ENCODE results near the gene DNAH1. TPM values are rescaled to one million over a fixed set of nuclear protein-coding genes. Genes with fewer than 3 reads are reported as not detected.

The DNAH1 gene
- total RNA-seq, 4 donors from 2014 or later = 12.0 to 26.1 (median 15.5) TPM

GRCh38 chr3:52403955-52404354 lies 87.8 kb downstream of the DNAH1 start:
- H3K27me3 ChIP-seq = no peaks in the 10 kb centered on the region
- H3K4me1 ChIP-seq = peaks cover 0 to 32% (median 10%) of the 10 kb centered on the region in 4 donors
- H3K36me3 ChIP-seq = peaks cover 0 to 97% (median 36%) of the 10 kb centered on the region in 3 donors
- 77 to 80% methylated on average over 3 of the region's 3 CpGs for WGBS, 2 donors
- H3K27ac ChIP-seq = no peak overlapping the region
- no peak for DNase-seq (ENCODE audit: low spot score in 2 of 2)
- no peaks in the 10 kb centered on the region for H3K9me3 ChIP-seq
- no peak overlapping the region for H3K4me3 ChIP-seq
- TF ChIP-seq POLR2A (IDR thresholded peaks at IDR 0.05) (no peak), CTCF (IDR thresholded peaks at IDR 0.05) (no peak), EP300 (IDR thresholded peaks at IDR 0.05) (no peak)

GRCh38 chr3:52404391-52404790 lies 88.3 kb downstream of the DNAH1 start:
- H3K36me3 ChIP-seq = peaks cover 0 to 92% (median 36%) of the 10 kb centered on the region in 3 donors
- H3K27ac ChIP-seq = no peak overlapping the region
- WGBS, 2 donors = 90 to 91% methylated on average over 8 to 10 of the region's 10 CpGs
- peaks cover 0 to 36% (median 14%) of the 10 kb centered on the region in 4 donors for H3K4me1 ChIP-seq
- no peaks in the 10 kb centered on the region for H3K27me3 ChIP-seq
- no peak for TF ChIP-seq EP300 (IDR thresholded peaks at IDR 0.05)
- no peak for TF ChIP-seq POLR2A (IDR thresholded peaks at IDR 0.05)
- TF ChIP-seq CTCF (IDR thresholded peaks at IDR 0.05) = no peak
- DNase-seq (ENCODE audit: low spot score in 2 of 2) = no peak
- no peaks in the 10 kb centered on the region for H3K9me3 ChIP-seq
- no peak overlapping the region for H3K4me3 ChIP-seq

GRCh38 chr3:52405066-52405465 lies 88.9 kb downstream of the DNAH1 start:
- WGBS, 2 donors = 95% methylated on average over 4 to 6 of the region's 6 CpGs
- H3K36me3 ChIP-seq = peaks cover 0 to 86% (median 36%) of the 10 kb centered on the region in 3 donors
- peaks cover 0 to 37% (median 15%) of the 10 kb centered on the region in 4 donors for H3K4me1 ChIP-seq
- H3K27ac ChIP-seq = no peak overlapping the region
- no peaks in the 10 kb centered on the region for H3K9me3 ChIP-seq
- no peak overlapping the region for H3K4me3 ChIP-seq
- DNase-seq (ENCODE audit: low spot score in 2 of 2) = no peak
- TF ChIP-seq CTCF (IDR thresholded peaks at IDR 0.05) (no peak), EP300 (IDR thresholded peaks at IDR 0.05) (no peak), POLR2A (IDR thresholded peaks at IDR 0.05) (no peak)
- no peaks in the 10 kb centered on the region for H3K27me3 ChIP-seq

GRCh38 chr3:52405601-52406110 lies 89.5 kb downstream of the DNAH1 start:
- no peaks in the 10 kb centered on the region for H3K27me3 ChIP-seq
- WGBS, 2 donors = 92 to 95% methylated on average over 4 of the region's 4 CpGs
- peaks cover 0 to 37% (median 16%) of the 10 kb centered on the region in 4 donors for H3K4me1 ChIP-seq
- H3K27ac ChIP-seq = no peak overlapping the region
- TF ChIP-seq CTCF (IDR thresholded peaks at IDR 0.05) (no peak), POLR2A (IDR thresholded peaks at IDR 0.05) (no peak), EP300 (IDR thresholded peaks at IDR 0.05) (no peak)
- H3K36me3 ChIP-seq = peaks cover 0 to 80% (median 36%) of the 10 kb centered on the region in 3 donors
- no peak overlapping the region for H3K4me3 ChIP-seq
- H3K9me3 ChIP-seq = no peaks in the 10 kb centered on the region
- no peak for DNase-seq (ENCODE audit: low spot score in 2 of 2)

- Histone ChIP-seq H3K36me3 (peaks cover 0 to 74% (median 36%) of the 10 kb centered on the region in 3 donors), H3K4me3 (no peak overlapping the region), H3K9me3 (no peaks in the 10 kb centered on the region), H3K4me1 (peaks cover 0 to 40% (median 20%) of the 10 kb centered on the region in 4 donors), H3K27ac (no peak overlapping the region), H3K27me3 (no peaks in the 10 kb centered on the region)
- TF ChIP-seq EP300 (IDR thresholded peaks at IDR 0.05) (no peak), CTCF (IDR thresholded peaks at IDR 0.05) (no peak), POLR2A (IDR thresholded peaks at IDR 0.05) (no peak)
- DNase-seq (ENCODE audit: low spot score in 2 of 2) = no peak
- 91 to 92% methylated on average over 10 to 11 of the region's 11 CpGs for WGBS, 2 donors
Measured at GRCh38 chr3:52406231-52406661, 90.1 kb downstream of the DNAH1 start.
